Measurements from ENCODE around the gene PLD5.
"Not testable (repeated sequence)": the region's sequence is repeated elsewhere in the genome, so short reads cannot be mapped to it uniquely, and the experiment has no call there.

PLD5 gene

GRCh38 chr1:242282758-242283485 is 241.6 kb downstream of the PLD5 start:
- DNase-seq (ENCODE audit: low spot score) = not testable (repeated sequence)

GRCh38 chr1:242278406-242278805 is 246.1 kb downstream of the PLD5 start:
- not testable (repeated sequence) for DNase-seq (ENCODE audit: low spot score)

DNA sequence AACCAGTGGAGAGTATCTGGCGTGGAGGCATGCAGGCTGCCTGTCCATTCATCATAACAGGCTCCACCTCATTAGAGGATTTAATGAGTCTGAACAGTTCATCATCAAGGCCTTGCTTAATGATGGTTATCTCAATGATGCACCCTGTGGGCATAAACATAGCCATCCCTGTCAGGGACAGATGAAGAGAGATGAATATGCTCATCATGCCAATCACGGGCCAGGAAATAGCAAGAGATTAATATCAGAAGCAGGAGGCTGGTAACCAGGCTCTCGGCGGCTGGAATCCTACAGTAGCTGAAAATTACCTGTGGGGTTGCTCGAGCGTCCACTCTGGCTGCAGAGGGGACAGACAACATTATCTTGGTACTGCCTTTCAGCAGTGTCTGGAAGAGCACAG is 247.7 kb downstream of the PLD5 start:
- not testable (repeated sequence) for DNase-seq (ENCODE audit: low spot score)

DNA sequence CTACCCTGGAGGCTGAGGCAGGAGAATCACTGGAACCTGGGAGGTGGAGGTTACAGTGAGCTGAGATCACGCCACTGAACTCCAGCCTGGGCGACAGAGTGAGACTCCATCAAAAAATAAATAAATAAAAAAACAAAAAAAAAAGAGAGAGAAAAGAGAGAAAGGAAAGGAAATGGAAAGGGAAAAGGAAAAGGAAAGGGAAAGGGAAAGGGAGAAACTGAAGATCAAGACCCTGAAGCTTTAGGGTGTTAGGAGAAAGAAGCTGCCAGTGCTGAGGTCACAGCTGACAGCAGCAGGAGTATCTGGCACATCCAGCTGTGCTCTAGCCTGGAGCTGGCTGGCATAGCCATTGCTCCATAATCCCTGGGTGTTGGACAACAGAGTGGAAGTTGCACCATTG is 257.5 kb downstream of the PLD5 start:
- not testable (repeated sequence) for DNase-seq (ENCODE audit: low spot score)

- not testable (repeated sequence) for DNase-seq (ENCODE audit: low spot score)
Observed at GRCh38 chr1:242264419-242264818, 260.1 kb downstream of the PLD5 start.

DNA sequence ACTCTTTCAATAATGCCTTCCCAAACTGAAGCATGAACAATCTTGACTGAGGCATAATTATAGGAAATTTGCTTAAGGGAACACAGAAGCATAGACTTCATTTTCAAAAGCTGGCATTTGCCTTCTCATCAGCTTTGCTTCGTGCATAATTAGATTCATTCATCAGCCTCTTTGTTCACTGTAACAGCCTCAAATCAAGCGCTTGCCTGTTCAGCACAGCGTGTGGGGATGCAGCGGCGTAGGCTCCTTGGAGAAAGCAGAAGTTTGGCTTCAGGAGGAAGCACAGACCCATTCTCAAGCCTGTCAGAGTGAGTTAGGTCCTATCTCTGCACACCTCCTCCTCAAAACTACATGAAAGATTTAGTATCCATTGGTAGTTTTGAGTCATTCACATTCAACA is 279.2 kb downstream of the PLD5 start:
- DNase-seq (ENCODE audit: low spot score) = no peak

- DNase-seq (ENCODE audit: low spot score) = no peak
Observed at GRCh38 chr1:242243472-242243871, 281.0 kb downstream of the PLD5 start.

GRCh38 chr1:242242983-242243382 is 281.5 kb downstream of the PLD5 start:
- no peak for DNase-seq (ENCODE audit: low spot score)

- no peak for DNase-seq (ENCODE audit: low spot score)
Observed at GRCh38 chr1:242241936-242242335, 282.6 kb downstream of the PLD5 start.

DNA sequence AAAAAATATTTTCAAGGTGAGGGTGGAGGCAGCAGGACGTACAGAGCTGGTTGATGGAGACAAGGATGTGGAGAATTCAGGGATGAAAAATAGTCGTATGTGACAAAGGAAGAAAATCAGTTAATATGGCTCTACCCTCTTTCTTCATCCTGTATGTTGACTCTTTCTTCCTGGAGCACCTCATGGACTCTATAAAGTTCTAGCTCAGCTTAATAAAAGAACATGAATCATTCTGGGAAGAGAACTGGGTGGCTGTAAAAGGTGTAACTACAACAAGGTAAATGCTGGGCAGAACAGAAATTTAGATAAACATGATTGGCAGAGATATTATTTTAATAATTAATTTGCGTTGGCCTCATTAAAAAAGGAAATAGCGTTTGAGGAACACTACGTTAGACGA is 283.8 kb downstream of the PLD5 start:
- no peak for DNase-seq (ENCODE audit: low spot score)

DNA sequence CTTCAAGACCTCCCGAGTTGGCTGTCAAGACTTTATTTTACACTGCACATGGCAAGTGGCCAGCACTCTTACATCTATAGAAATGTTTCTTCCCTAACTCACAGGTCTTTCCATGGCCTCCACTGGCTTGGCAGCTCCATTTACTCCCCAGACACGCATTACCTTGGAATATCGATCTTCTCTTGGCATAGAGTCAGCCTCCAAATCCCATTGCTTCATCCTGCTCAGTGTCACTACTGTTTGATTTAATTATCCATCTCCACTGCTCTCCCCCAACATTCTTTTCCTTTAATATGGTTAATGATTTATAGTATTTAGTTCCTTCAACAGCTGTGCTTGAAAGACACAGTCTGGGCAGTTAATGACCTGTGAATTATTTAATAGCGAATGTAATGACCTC is 284.4 kb downstream of the PLD5 start:
- DNase-seq (ENCODE audit: low spot score) = no peak

DNA sequence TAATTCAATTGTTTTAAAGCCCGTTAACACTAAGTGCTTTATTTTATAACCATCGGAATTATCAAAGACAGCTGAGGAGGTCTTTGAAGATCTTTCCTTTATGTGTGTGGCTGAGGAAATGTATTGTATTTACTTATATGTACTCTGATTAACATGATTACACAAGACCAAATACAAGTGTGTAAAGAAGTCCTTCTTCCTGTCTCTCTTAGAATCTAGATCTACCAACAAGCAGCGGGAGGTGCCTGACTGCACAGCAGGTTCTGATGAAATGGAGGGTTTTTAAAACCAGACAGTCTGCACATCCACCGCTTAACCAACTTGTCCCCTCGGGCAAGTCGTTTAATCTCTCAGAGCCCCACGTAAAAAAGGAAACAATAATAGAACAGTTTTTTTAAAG is 285.1 kb downstream of the PLD5 start:
- no peak for DNase-seq (ENCODE audit: low spot score)

GRCh38 chr1:242237051-242237450 is 287.4 kb downstream of the PLD5 start:
- DNase-seq (ENCODE audit: low spot score) = no peak

DNA sequence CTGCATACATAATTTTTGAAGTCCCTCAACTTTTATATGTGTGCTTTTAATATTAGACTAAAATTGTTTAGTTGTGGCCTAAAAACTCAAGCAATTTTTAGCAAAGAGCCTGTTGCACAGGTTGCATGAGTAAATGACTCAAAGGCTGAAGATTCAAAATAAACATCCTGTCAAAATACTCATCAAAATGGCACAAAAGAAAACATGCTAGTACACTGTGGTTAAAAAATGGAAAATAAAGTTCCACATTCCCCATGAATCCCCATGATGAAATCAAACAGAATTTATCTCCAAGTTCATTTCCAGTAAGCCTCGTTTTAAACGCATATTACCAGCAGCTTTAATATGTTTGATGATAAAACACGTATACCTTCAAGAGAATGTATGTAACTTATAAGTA is 295.5 kb downstream of the PLD5 start:
- DNase-seq (ENCODE audit: low spot score) = no peak

DNA sequence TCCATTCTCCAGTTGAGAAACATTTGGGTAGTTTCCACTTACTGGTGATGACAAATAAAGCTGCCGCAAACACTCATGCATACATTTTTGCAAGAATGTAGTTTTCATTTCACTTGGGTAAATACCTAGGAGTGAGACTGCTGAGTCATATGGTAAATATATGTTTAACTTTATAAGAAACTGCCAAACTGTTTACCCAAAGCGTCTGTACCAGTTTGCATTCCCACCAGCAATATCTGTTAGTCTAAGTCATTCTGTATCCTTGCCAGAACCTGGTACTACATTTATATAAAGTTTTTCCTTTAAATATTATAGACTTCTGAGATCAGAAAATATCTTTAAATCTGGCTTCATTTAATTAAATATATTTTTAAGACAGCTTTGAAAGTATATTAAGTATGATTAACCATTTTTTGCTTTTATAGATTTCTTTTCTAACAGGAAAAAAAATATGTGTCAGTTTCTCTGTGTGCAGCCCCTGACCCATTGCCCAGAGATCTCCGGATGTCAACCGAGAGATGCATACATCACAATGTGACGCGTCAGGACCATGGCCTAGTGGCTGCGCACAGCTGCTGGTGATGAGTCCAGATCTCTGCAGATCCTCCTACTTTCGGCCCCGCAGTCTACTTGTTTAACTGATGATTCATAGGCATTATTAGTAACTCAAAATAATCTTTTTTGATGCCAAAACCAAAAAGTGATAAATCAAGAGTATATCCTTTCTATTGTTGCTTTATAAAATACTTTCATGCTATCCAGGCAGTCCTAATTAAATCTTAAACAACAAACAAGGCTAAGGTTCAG is 298.5 kb downstream of the PLD5 start:
- DNase-seq (ENCODE audit: low spot score) = no peak

- not testable (repeated sequence) for DNase-seq (ENCODE audit: low spot score)
Observed at GRCh38 chr1:242224878-242225766, 299.4 kb downstream of the PLD5 start.

DNA sequence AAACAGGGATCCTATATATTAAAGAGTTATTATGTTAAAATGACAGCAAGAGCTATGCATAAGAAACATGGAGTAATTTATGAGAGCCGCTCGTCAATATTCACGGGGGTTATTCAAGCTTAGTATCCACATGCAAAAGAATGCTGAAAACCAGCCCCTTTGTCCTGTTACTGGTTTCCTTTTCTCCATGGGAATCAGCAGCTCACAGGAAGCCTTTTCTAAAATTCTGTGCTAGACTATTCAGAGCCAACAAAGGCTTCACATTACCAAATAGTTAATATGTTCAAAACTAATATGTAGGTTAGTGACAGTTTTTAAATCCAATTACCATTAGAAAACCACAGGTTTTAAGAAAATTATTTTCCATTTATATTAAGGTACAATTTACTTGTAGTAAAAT is 300.0 kb downstream of the PLD5 start:
- DNase-seq (ENCODE audit: low spot score) = no peak

- no peak for DNase-seq (ENCODE audit: low spot score)
Observed at GRCh38 chr1:242219905-242220304, 304.6 kb downstream of the PLD5 start.

DNA sequence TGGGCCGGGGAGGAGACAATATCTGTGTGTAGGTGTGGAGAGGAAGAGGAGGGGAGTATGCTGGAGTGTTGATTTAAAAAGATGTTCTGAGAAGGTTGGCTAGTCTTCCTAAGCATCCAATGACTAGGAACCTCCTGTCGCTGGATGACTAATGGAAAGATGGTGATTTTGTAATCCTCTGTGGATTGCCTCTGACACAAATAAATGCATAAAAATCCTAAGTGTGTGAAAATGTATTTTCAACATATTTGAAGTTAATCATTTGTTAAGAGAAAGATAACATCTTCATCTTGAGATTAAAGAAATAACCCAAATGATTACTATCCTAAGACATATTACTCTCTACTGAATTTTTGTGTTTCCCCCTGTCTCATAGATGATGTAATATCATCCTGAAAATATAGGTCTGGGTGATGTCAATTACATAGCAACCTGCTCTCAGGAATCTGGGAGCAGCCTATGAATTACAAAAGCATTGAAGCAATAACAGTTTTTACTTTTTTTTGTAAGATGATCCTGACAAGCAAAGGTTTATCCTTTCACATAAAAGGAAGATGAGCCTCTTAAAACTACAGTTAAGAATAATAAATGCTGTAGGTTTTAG is 305.1 kb downstream of the PLD5 start:
- DNase-seq (ENCODE audit: low spot score) = no peak

DNA sequence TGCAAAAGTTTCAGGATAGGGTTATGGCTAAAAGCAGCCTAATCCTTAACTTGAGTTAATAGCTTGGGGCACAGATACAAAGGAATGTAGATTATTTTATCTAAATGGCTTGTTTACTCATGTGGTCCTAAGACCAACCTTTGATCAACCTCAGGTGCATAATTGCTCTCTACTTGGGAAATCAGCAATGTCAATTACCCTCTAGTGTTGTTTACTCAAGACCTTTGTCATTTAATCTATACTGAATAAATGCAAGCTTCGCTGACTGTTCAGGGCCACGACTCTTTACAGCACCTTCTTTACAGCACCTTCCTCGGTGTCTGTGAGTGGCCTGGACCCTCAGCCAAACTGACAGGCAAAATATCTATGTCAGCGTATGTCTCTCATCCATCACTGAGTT is 308.1 kb downstream of the PLD5 start:
- DNase-seq (ENCODE audit: low spot score) = no peak

- not testable (repeated sequence) for DNase-seq (ENCODE audit: low spot score)
Observed at GRCh38 chr1:242214455-242214854, 310.0 kb downstream of the PLD5 start.

DNA sequence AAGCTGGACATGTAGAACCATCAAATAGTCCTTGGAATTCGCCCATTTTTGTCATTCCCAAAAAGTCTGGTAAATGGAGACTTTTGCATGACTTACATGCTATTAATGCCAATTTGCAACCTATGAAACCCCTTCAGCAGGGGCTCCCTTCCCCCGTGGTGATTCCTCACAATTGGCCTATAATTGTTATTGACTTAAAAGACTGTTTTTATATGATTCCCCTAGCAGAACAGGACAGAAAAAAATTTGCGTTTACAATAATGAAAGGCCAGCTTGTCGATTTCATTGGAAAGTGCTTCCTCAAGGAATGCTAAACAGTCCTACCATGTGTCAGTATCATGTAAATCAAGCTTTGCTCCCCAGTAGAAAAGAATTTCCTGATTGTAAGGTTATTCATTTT is 311.5 kb downstream of the PLD5 start:
- DNase-seq (ENCODE audit: low spot score) = not testable (repeated sequence)

All from AG08396 (cell line).